ENCODE data around the gene TNFRSF18.

Gene TNFRSF18

GRCh38 chr1:1240348-1240732, 33.9 kb upstream of the TNFRSF18 start:
- DNase-seq, result no peak

- DNase-seq, result no peak
These were observed 33.4 kb upstream of the TNFRSF18 start for GRCh38 chr1:1239614-1240347.

DNA sequence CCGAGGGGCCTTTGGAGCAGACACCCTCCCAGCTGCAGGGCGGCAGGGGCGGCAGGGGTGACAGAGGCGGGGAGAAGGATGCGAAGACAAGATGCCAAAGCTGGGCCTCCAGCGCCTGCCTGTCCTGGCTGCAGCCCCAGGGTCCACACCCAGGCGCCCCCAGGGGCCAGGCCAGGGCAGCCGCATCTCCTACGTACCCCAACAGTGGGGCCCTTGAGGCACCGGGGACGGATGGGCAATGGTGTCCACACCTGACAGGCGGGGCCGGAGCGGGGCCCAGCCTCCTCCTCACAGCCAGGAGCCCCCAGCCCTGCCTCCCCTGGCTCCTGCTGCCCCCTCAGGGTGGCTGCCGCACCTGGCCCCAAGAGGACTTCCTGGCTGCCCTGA, 32.8 kb upstream of the TNFRSF18 start:
- no peak for DNase-seq

- DNase-seq, result no peak
These were observed 32.3 kb upstream of the TNFRSF18 start for GRCh38 chr1:1238702-1239178.

DNA sequence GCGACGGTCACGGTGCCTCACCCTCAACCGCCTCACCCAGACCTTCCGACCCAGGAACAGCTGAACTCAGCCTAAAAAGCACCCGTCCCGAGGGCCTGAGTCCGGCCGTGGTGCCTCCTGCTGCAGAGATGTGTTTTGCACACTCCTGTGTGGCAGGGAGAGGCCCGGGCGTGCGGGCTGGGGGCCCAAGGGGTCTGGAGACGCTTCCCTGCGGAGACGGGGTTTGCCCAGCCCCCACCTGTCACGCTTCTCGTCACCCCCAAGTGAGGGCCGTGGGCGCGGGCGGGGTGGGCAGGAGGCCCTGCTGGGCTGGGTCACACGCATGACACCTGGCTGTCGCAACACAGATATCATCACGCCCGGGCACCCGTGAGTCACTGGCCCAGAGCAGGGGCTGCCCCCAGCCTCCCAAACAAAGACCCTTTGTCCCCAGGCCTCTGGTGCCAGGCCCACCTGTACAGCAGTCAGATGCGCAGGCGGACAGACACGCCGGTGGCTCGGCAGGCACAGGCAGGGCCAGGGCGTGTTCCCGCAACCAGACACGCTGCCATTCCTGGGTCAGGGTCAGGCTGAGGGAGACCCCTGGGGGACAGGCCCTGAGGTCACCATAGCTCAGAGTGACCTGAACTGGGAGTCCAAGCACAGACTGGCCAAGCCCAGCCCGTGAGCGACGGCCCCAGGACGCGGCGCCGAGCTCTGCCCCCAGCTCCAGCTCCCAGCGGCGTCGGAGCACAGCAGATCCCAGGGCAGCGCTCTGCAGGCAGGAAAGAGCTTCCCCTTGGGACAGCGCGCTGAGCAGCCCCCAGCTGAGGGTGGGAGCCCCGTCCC, 31.7 kb upstream of the TNFRSF18 start:
- no peak for DNase-seq

- no peak for DNase-seq
These were observed 30.8 kb upstream of the TNFRSF18 start for GRCh38 chr1:1236945-1237873.

- DNase-seq, result no peak
These were observed 29.9 kb upstream of the TNFRSF18 start for GRCh38 chr1:1236176-1236763.

GRCh38 chr1:1235016-1235744, 28.8 kb upstream of the TNFRSF18 start:
- DNase-seq, result no peak

- DNase-seq, result no peak
These were observed 27.9 kb upstream of the TNFRSF18 start for GRCh38 chr1:1234180-1234808.

GRCh38 chr1:1233567-1233892, 27.1 kb upstream of the TNFRSF18 start:
- no peak for DNase-seq

- DNase-seq, result no peak
These were observed 26.6 kb upstream of the TNFRSF18 start for GRCh38 chr1:1232796-1233566.

DNA sequence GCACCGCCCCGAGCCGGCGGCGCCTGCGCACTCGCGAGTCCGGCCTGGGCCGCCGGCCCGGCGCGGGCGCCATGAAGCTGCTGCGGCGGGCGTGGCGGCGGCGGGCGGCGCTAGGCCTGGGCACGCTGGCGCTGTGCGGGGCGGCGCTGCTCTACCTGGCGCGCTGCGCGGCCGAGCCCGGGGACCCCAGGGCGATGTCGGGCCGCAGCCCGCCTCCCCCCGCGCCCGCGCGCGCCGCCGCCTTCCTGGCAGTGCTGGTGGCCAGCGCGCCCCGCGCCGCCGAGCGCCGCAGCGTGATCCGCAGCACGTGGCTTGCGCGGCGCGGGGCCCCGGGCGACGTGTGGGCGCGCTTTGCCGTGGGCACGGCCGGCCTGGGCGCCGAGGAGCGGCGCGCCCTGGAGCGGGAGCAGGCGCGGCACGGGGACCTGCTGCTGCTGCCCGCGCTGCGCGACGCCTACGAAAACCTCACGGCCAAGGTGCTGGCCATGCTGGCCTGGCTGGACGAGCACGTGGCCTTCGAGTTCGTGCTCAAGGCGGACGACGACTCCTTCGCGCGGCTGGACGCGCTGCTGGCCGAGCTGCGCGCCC, 25.9 kb upstream of the TNFRSF18 start, which contains the start of gene B3GALT6:
B3GALT6 (plus strand) TSS at position 30 of the 588 bp plus-strand sequence; CDS start at position 72, 42 bp downstream.
- no peak for DNase-seq

GRCh38 chr1:1231400-1232207, 25.2 kb upstream of the TNFRSF18 start, which contains the start of gene SDF4:
TSS of gene SDF4 (minus strand) at chr1:1232001. CDS start at chr1:1228772, 3,229 bp downstream.
- peak; percentile 84 to 91 for DNase-seq

DNA sequence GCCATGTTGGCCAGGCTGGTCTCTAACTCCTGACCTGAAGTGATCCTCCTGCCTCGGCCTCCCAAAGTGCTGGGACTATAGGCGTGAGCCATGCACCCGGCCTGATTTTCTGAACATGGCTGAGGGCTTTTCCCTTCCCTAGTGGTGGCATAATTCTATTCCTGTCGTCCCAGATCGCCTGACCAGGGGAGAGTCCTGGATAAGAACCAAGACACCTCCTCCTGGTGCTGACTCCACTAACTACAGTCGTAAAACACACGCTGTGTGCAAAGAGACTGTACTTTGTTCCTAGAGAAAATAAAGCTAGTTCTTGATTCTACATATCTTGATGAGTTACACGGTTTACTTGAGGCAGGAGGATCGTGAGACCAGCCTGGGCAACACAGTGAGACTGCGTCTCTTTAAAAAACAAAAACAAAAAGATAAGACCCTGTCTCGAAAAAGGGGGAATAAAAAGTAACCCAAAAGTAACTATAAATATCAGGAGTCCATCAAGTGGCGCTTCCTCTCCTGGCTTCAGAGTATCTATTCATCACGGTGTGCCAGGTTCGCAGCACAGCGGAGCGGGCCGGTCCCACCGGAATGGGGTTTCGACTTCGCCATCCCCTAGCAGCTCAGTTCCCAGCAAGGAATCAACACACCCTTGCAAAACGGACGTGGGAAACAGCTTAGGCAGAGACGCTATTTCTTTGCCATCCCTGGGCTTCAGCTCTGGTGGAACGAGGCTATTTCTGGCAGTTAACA, 24.4 kb upstream of the TNFRSF18 start:
- DNase-seq, result no peak

DNA sequence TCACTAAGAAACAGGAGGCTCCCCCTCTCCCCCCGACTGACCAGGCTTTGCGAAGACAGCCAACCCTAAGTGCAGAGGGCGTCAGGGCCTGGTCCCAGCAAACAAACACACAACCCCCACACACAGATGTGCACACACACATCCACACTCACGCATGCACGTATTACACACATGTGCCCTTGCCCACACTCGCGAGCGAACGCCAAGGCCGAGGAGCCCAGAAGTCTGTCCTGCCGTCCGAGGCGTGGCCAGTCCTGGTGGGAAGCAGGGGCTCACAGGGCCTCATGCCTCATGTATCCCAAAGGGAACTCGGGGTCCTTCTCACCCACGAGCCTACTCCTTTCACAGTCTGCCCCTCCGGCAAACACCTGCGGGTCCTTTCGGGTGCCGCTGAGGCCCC, 23.4 kb upstream of the TNFRSF18 start:
- DNase-seq, result no peak

DNA sequence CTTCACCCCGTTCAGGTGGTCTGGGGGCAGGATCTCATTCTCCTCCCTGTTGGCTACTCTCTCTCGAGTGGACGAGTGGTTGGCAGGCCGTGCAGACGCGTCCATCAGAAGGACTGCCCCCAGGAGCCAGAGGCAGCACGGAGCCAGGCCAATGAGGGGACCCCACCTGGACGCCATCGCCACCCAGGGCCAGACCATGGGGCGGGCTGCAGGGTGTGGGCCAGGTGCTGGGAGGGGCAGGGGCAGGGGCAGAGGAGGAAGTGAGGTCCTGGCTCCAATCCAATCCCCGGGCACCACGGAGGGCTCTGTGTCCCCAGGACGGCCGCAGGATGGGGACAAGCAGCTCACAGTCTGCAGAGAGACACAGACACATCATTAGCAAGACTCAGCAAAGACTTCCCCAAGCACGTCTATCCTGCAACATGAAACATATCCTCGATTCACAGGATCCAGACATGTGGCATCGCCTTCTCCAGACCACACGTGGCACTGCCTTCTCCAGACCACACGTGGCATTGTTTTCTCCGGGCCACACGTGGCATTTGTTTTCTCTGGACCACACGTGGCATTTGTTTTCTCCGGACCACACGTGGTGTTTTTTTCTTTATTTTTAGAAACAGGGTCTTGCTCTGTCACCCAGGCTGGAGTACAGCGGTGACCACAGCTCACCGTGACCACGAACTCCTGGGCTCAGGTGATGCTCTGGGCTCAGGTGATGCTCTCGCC, 22.4 kb upstream of the TNFRSF18 start:
- DNase-seq, result no peak

DNA sequence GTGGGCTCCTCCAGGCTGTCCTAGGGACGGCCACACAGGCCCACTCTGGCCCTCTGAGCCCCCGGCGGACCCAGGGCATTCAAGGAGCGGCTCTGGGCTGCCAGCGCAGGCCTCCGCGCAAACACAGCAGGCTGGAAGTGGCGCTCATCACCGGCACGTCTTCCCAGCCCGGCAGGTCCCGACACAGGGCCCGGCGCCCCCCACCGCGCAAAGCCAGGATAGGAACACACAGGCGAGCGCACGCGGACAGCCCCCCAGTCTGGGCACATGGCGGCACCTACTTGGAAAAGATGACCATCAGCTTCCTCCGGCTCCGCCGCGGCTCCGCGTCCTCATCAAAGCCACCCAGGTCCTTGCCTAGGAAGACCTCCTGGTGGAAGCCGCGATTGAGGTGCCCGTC, 21.8 kb upstream of the TNFRSF18 start:
- no peak for DNase-seq

- DNase-seq, result no peak
These were observed 21.0 kb upstream of the TNFRSF18 start for GRCh38 chr1:1227386-1227785.

Measured in NCI-H524 (cell line).